ENCODE results near the gene FAM78B. TPM values are rescaled to one million over a fixed set of nuclear protein-coding genes. Genes with fewer than 3 reads are reported as not detected.

The FAM78B gene
- total and polyA plus RNA-seq, 2 of the 8 experiments (the other 6 are each of a cell fraction or from before 2014, with no cell fraction given), result 2.3 to 3.6 TPM

- Histone ChIP-seq H3K4me1 (replicated peaks in 1 of 4; ENCODE audit: control insufficient read depth in 3 of 4, insufficient read depth in 4 of 4, low read length in 3 of 4) (no peaks in the 10 kb centered on the region), H2BK5ac (ENCODE audit: low read depth, low read length) (no peak overlapping the region), H3K4me3 (ENCODE audit: extremely low read depth in 1 of 4, insufficient read depth in 2 of 4, low read depth in 3 of 4, low read length in 4 of 4) (no peak overlapping the region), H3K4ac (replicated peaks; ENCODE audit: insufficient read length, low read depth, low read length) (no peak overlapping the region), H2AK5ac (ENCODE audit: low read depth, low read length) (no peak overlapping the region), H3K79me2 (ENCODE audit: control insufficient read depth in 1 of 2, insufficient read depth in 2 of 2, low read length in 2 of 2) (no peaks in the 10 kb centered on the region), H4K20me1 (replicated peaks in 1 of 2; ENCODE audit: control insufficient read depth in 1 of 2, insufficient read depth in 2 of 2, low read length in 2 of 2) (no peaks in the 10 kb centered on the region), H2BK120ac (replicated peaks; ENCODE audit: low read depth, low read length) (no peak overlapping the region), H3K9ac (replicated peaks in 1 of 4; ENCODE audit: extremely low read depth in 1 of 4, low read depth in 3 of 4, low read length in 3 of 4) (no peak overlapping the region), H2BK20ac (ENCODE audit: low read length) (no peak overlapping the region), H3K79me1 (ENCODE audit: low read depth, low read length) (no peaks in the 10 kb centered on the region), H4K5ac (ENCODE audit: insufficient read length, low read depth, low read length) (no peak overlapping the region), H3K18ac (ENCODE audit: extremely low read depth, low read length) (no peak overlapping the region), H3K23me2 (ENCODE audit: low read depth, low read length) (no peaks in the 10 kb centered on the region), H2BK12ac (ENCODE audit: low read depth, low read length) (no peak overlapping the region), H3K14ac (ENCODE audit: insufficient read length) (no peak overlapping the region), H3K9me3 (ENCODE audit: insufficient read depth in 2 of 2, low read depth in 1 of 2, low read length in 1 of 2) (no peaks in the 10 kb centered on the region), H3K23ac (ENCODE audit: insufficient read length) (no peak overlapping the region), H3K4me2 (ENCODE audit: insufficient read depth in 1 of 2, low read depth in 2 of 2, low read length in 2 of 2) (no peak overlapping the region), H3K27ac (ENCODE audit: low read depth, low read length) (no peak overlapping the region), H2BK15ac (ENCODE audit: low read length) (no peak overlapping the region), H3K56ac (replicated peaks; ENCODE audit: insufficient read length, low read depth, low read length) (no peak overlapping the region), H3K36me3 (ENCODE audit: control insufficient read depth in 2 of 4, insufficient read depth in 4 of 4, low read length in 3 of 4) (no peaks in the 10 kb centered on the region), H4K91ac (replicated peaks; ENCODE audit: insufficient read length, low read length) (no peak overlapping the region), H3K27me3 (replicated peaks in 1 of 4; ENCODE audit: control insufficient read depth in 3 of 4, extremely low read depth in 1 of 4, insufficient read depth in 3 of 4, low read length in 3 of 4) (no peaks in the 10 kb centered on the region), H2AFZ (ENCODE audit: low read length) (no peak overlapping the region), H4K8ac (ENCODE audit: extremely low read depth, insufficient read depth, low read length) (no peak overlapping the region)
- CTCF ChIA-PET (ENCODE audit: partially characterized antibody), result interaction anchor here (0.6 to 1.4 kb wide), 5 partner anchors 11 to 345 kb away, joined by 3 to 4 read pairs (median 3); no protein-coding TSS in a partner anchor
- DNase-seq (ENCODE audit: low read depth in 1 of 2, low spot score in 2 of 2) (no peak), FAIRE-seq (no peak)
- TF ChIP-seq TEAD4 (IDR thresholded peaks at IDR 0.05; ENCODE audit: low read depth, low read length), result no peak
- TF ChIP-seq POU5F1 (IDR thresholded peaks at IDR 0.05; ENCODE audit: low read depth, low read length), result no peak
- no peak for TF ChIP-seq HDAC2 (IDR thresholded peaks at IDR 0.05; ENCODE audit: borderline replicate concordance in 1 of 2, low read depth in 2 of 2, low read length in 2 of 2)
- no peak for TF ChIP-seq SIN3A (conservative IDR thresholded peaks at IDR 0.05 in 1 of 2, IDR thresholded peaks at IDR 0.05 in 1 of 2; ENCODE audit: low read depth in 1 of 2, low read length in 2 of 2)
- TF ChIP-seq NRF1 (IDR thresholded peaks at IDR 0.05; ENCODE audit: low read depth, low read length), result no peak
- TF ChIP-seq FOSL1 (IDR thresholded peaks at IDR 0.05; ENCODE audit: insufficient read depth, low read depth, low read length), result no peak
- TF ChIP-seq BRCA1 (IDR thresholded peaks at IDR 0.05; ENCODE audit: low read depth, low read length), result no peak
- TF ChIP-seq SP4 (IDR thresholded peaks at IDR 0.05; ENCODE audit: low read length), result no peak
- TF ChIP-seq GTF2F1 (IDR thresholded peaks at IDR 0.05; ENCODE audit: borderline replicate concordance, low read depth, low read length), result no peak
- TF ChIP-seq SP2 (IDR thresholded peaks at IDR 0.05; ENCODE audit: low read length), result no peak
- TF ChIP-seq TAF7 (optimal IDR thresholded peaks at IDR 0.05; ENCODE audit: borderline replicate concordance, low read depth, low read length), result no peak
- no peak for TF ChIP-seq SRF (IDR thresholded peaks at IDR 0.05; ENCODE audit: low read depth, low read length)
- no peak for TF ChIP-seq RAD21 (IDR thresholded peaks at IDR 0.05 in 1 of 2, conservative IDR thresholded peaks at IDR 0.05 in 1 of 2; ENCODE audit: low read depth in 2 of 2, low read length in 2 of 2)
- POLR2A ChIA-PET (ENCODE audit: partially characterized antibody), result no interaction called here
- WGBS, 2 experiments (ENCODE audit: extremely low coverage in 1 of 2, insufficient coverage in 1 of 2, insufficient read length in 1 of 2, insufficient replicate concordance in 2 of 2, low coverage in 1 of 2, low lambda C conversion rate in 2 of 2, missing lambda C conversion rate in 1 of 2), result 82% methylated on average over 4 of the region's 4 CpGs; no CpG with 5 or more reads in 1 of the 2 experiments
Measured at GRCh38 chr1:166133857-166134256, 32.9 kb downstream of the FAM78B start.
